PC-3 (cell line): ENCODE results near the gene SLC45A1.

Experiments
- CTCF ChIP-seq: fragments of 300-600 bp; sonication (generic); conservative IDR thresholded peaks from 2 replicates; pipeline ENCODE4 v1.5.1; 2017; ENCODE audit warnings: antibody characterized with exemption, low read depth, mild to moderate bottlenecking, low read length
- EZH2 ChIP-seq: fragments of 300-600 bp; sonication (generic); IDR thresholded peaks from one replicate; pipeline ENCODE4 v1.6.1; 2017; ENCODE audit warnings: antibody characterized with exemption, mild to moderate bottlenecking, low read length; ENCODE audit not compliant: unreplicated experiment
- EZH2phosphoT487 ChIP-seq: fragments of 300-600 bp; sonication (generic); IDR thresholded peaks from 2 replicates; pipeline ENCODE4 v1.6.1; 2018; ENCODE audit warnings: mild to moderate bottlenecking, antibody characterized with exemption, low read length, borderline replicate concordance

- TF ChIP-seq EZH2phosphoT487 (no peak), EZH2 (no peak), CTCF (no peak)
Observed at GRCh38 chr1:8303141-8303540, 14.8 kb upstream of the SLC45A1 start.
